ENCODE data around the gene ADCY3.

ADCY3 gene

GRCh38 chr2:24920098-24920808 is at the start of gene ADCY3:
ADCY3 (minus strand) TSS chr2:24920237; CDS start chr2:24918987, 1,250 bp downstream.
- Histone ChIP-seq H3K36me3 (ENCODE audit: insufficient read depth, low read length) (no peaks in the 10 kb centered on the region), H3K4me1 (ENCODE audit: insufficient read depth, low read length) (0 out of 2 replicates have a peak, but pooled peaks cover 5% of the 10 kb centered on the region), H3K9me3 (ENCODE audit: control insufficient read depth, insufficient read depth, low read length) (no peaks in the 10 kb centered on the region), H3K9ac (ENCODE audit: low read depth, low read length) (peak within 1 kb of the TSS; percentile 69)

GRCh38 chr2:24969784-24970183 is 49.7 kb upstream of the ADCY3 start:
- Histone ChIP-seq H3K36me3 (ENCODE audit: insufficient read depth, low read length) (no peaks in the 10 kb centered on the region; the same call in 1 of the 2 replicates), H3K9me3 (ENCODE audit: control insufficient read depth, insufficient read depth, low read length) (no peaks in the 10 kb centered on the region), H3K9ac (ENCODE audit: low read depth, low read length) (no peak overlapping the region), H3K4me1 (ENCODE audit: insufficient read depth, low read length) (no peaks in the 10 kb centered on the region; the same call in 1 of the 2 replicates)

- no peaks in the 10 kb centered on the region for H3K4me1 ChIP-seq (ENCODE audit: insufficient read depth, low read length)
- no peak overlapping the region for H3K9ac ChIP-seq (ENCODE audit: low read depth, low read length)
- no peaks in the 10 kb centered on the region; the same call in 1 of the 2 replicates for H3K9me3 ChIP-seq (ENCODE audit: control insufficient read depth, insufficient read depth, low read length)
- no peaks in the 10 kb centered on the region; the same call in none of the 2 replicates for H3K36me3 ChIP-seq (ENCODE audit: insufficient read depth, low read length)
Observed at GRCh38 chr2:24961903-24962302, 41.9 kb upstream of the ADCY3 start.

- Histone ChIP-seq H3K9me3 (ENCODE audit: control insufficient read depth, insufficient read depth, low read length) (peaks cover 6% of the 10 kb centered on the region), H3K36me3 (ENCODE audit: insufficient read depth, low read length) (no peaks in the 10 kb centered on the region; the same call in 1 of the 2 replicates), H3K4me1 (ENCODE audit: insufficient read depth, low read length) (no peaks in the 10 kb centered on the region), H3K9ac (ENCODE audit: low read depth, low read length) (no peak overlapping the region)
Observed at GRCh38 chr2:24959761-24960160, 39.7 kb upstream of the ADCY3 start.

- Histone ChIP-seq H3K9me3 (ENCODE audit: control insufficient read depth, insufficient read depth, low read length) (peaks cover 6% of the 10 kb centered on the region), H3K9ac (ENCODE audit: low read depth, low read length) (no peak overlapping the region), H3K4me1 (ENCODE audit: insufficient read depth, low read length) (no peaks in the 10 kb centered on the region), H3K36me3 (ENCODE audit: insufficient read depth, low read length) (no peaks in the 10 kb centered on the region; the same call in 1 of the 2 replicates)
Observed at GRCh38 chr2:24958411-24958935, 38.4 kb upstream of the ADCY3 start.

GRCh38 chr2:24957976-24958375 is 37.9 kb upstream of the ADCY3 start:
- no peaks in the 10 kb centered on the region for H3K4me1 ChIP-seq (ENCODE audit: insufficient read depth, low read length)
- H3K9ac ChIP-seq (ENCODE audit: low read depth, low read length): no peak overlapping the region
- H3K9me3 ChIP-seq (ENCODE audit: control insufficient read depth, insufficient read depth, low read length): peaks cover 6% of the 10 kb centered on the region
- H3K36me3 ChIP-seq (ENCODE audit: insufficient read depth, low read length): no peaks in the 10 kb centered on the region; the same call in 1 of the 2 replicates

GRCh38 chr2:24957221-24957620 is 37.2 kb upstream of the ADCY3 start:
- Histone ChIP-seq H3K9me3 (ENCODE audit: control insufficient read depth, insufficient read depth, low read length) (peaks cover 6% of the 10 kb centered on the region), H3K9ac (ENCODE audit: low read depth, low read length) (no peak overlapping the region), H3K36me3 (ENCODE audit: insufficient read depth, low read length) (no peaks in the 10 kb centered on the region; the same call in 1 of the 2 replicates), H3K4me1 (ENCODE audit: insufficient read depth, low read length) (no peaks in the 10 kb centered on the region)

GRCh38 chr2:24955921-24956320 is 35.9 kb upstream of the ADCY3 start:
- peaks cover 5% of the 10 kb centered on the region for H3K36me3 ChIP-seq (ENCODE audit: insufficient read depth, low read length)
- H3K9ac ChIP-seq (ENCODE audit: low read depth, low read length): no peak overlapping the region
- H3K4me1 ChIP-seq (ENCODE audit: insufficient read depth, low read length): no peaks in the 10 kb centered on the region
- H3K9me3 ChIP-seq (ENCODE audit: control insufficient read depth, insufficient read depth, low read length): peaks cover 6% of the 10 kb centered on the region

GRCh38 chr2:24955232-24955631 is 35.2 kb upstream of the ADCY3 start:
- H3K9me3 ChIP-seq (ENCODE audit: control insufficient read depth, insufficient read depth, low read length): peaks cover 6% of the 10 kb centered on the region
- H3K36me3 ChIP-seq (ENCODE audit: insufficient read depth, low read length): peaks cover 6% of the 10 kb centered on the region
- no peak overlapping the region for H3K9ac ChIP-seq (ENCODE audit: low read depth, low read length)
- H3K4me1 ChIP-seq (ENCODE audit: insufficient read depth, low read length): no peaks in the 10 kb centered on the region

- Histone ChIP-seq H3K36me3 (ENCODE audit: insufficient read depth, low read length) (peaks cover 15% of the 10 kb centered on the region), H3K4me1 (ENCODE audit: insufficient read depth, low read length) (no peaks in the 10 kb centered on the region), H3K9ac (ENCODE audit: low read depth, low read length) (no peak overlapping the region), H3K9me3 (ENCODE audit: control insufficient read depth, insufficient read depth, low read length) (no peaks in the 10 kb centered on the region)
Observed at GRCh38 chr2:24950102-24950501, 30.1 kb upstream of the ADCY3 start.

- Histone ChIP-seq H3K36me3 (ENCODE audit: insufficient read depth, low read length) (peaks cover 15% of the 10 kb centered on the region), H3K9ac (ENCODE audit: low read depth, low read length) (no peak overlapping the region), H3K9me3 (ENCODE audit: control insufficient read depth, insufficient read depth, low read length) (no peaks in the 10 kb centered on the region), H3K4me1 (ENCODE audit: insufficient read depth, low read length) (no peaks in the 10 kb centered on the region)
Observed at GRCh38 chr2:24948506-24948905, 28.5 kb upstream of the ADCY3 start.

GRCh38 chr2:24947561-24948157 is 27.6 kb upstream of the ADCY3 start:
- Histone ChIP-seq H3K9me3 (ENCODE audit: control insufficient read depth, insufficient read depth, low read length) (no peaks in the 10 kb centered on the region), H3K4me1 (ENCODE audit: insufficient read depth, low read length) (no peaks in the 10 kb centered on the region), H3K36me3 (ENCODE audit: insufficient read depth, low read length) (peaks cover 15% of the 10 kb centered on the region), H3K9ac (ENCODE audit: low read depth, low read length) (no peak overlapping the region)

GRCh38 chr2:24945907-24946306 is 25.9 kb upstream of the ADCY3 start:
- Histone ChIP-seq H3K36me3 (ENCODE audit: insufficient read depth, low read length) (peaks cover 10% of the 10 kb centered on the region), H3K4me1 (ENCODE audit: insufficient read depth, low read length) (no peaks in the 10 kb centered on the region)

GRCh38 chr2:24943427-24944053 is 23.5 kb upstream of the ADCY3 start:
- Histone ChIP-seq H3K36me3 (ENCODE audit: insufficient read depth, low read length) (peaks cover 9% of the 10 kb centered on the region; the same call in 1 of the 2 replicates), H3K4me1 (ENCODE audit: insufficient read depth, low read length) (no peaks in the 10 kb centered on the region), H3K9me3 (ENCODE audit: control insufficient read depth, insufficient read depth, low read length) (no peaks in the 10 kb centered on the region), H3K9ac (ENCODE audit: low read depth, low read length) (no peak overlapping the region)

More at GRCh38 chr2:24945907-24946306, 25.9 kb upstream of the ADCY3 start:
- Histone ChIP-seq H3K9ac (ENCODE audit: low read depth, low read length) (no peak overlapping the region), H3K9me3 (ENCODE audit: control insufficient read depth, insufficient read depth, low read length) (no peaks in the 10 kb centered on the region)

Measured in ES-I3 (cell line).